Effector memory CD8-positive, alpha-beta T cell (primary cell): ENCODE results near the gene GRK6.

ENCODE experiments used
- ATAC-seq: fragments of 150-1000 bp; cut with Tn5 transposase; replicated peaks from 2 replicates; pipeline ENCODE4 v1.10.0; 2021; ENCODE audit warnings: mild to moderate bottlenecking, moderate library complexity
- DNase-seq, 3 experiments: peaks; one replicate each; pipeline ENCODE4 v3.0.0; 2021
- H3K27ac Mint-ChIP-seq, 2 donors: one replicate each; pipeline ENCODE4 v1.8.0; 2022; ENCODE audit warnings: mild to moderate bottlenecking in 2 of 2, mixed read lengths in 2 of 2, moderate library complexity in 2 of 2
- H3K27me3 Mint-ChIP-seq, 2 donors: one replicate each; pipeline ENCODE4 v1.8.0; 2022; ENCODE audit warnings: mixed read lengths in 2 of 2
- H3K36me3 Mint-ChIP-seq: one replicate; pipeline ENCODE4 v1.8.0; 2022; ENCODE audit warnings: mild to moderate bottlenecking, moderate library complexity, mixed read lengths; ENCODE audit not compliant: insufficient read depth
- H3K4me1 Mint-ChIP-seq, 2 donors: one replicate each; pipeline ENCODE4 v1.8.0; 2022; ENCODE audit warnings: low read depth in 2 of 2, mixed read lengths in 2 of 2
- H3K4me3 Mint-ChIP-seq, 2 donors: one replicate each; pipeline ENCODE4 v1.8.0; 2022; ENCODE audit warnings: mild to moderate bottlenecking in 2 of 2, mixed read lengths in 2 of 2, moderate library complexity in 2 of 2
- H3K9me3 Mint-ChIP-seq, 2 donors: one replicate each; pipeline ENCODE4 v1.8.0; 2022; ENCODE audit warnings: mixed read lengths in 2 of 2
- total RNA-seq, 9 experiments: gene quantifications; one replicate each; lab custom pipeline; 2026; lab: John Stamatoyannopoulos, UW

GRK6 gene
- total RNA-seq: 106 to 207 (median 151) reads per million in 9 experiments

DNA sequence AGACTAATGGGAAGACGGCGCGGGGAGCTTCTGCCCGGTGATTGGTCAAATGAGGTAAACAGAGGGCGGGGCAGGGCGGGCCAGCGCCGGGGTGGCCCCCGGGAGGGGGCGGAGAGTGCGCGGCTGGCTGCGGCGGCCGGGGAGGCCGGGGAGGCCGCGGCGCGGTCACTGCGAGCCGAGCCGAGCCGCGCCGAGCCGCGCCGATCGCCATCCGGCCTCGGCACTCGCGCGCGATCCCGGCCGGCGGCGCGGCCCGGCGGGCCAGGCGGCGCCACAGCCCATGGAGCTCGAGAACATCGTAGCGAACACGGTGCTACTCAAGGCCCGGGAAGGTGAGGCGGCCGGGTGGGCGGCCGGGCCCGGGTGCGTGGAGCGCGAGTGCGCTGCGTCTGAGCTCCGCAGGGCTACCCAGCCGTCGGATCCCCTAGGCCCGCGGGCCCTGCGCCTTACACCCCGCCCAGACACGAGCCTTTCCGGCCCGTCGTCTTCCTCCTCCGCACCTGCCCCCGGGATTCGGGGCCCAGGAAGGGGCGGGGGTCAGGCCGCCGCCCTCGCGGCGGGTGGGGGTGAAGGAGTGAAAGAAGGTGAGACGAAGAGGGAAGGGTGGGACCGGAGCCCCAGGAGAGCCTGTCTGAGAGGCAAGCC lies at the start of gene GRK6:
Gene GRK6, plus strand, starts transcription at position 111 of the 645 bp plus-strand sequence. Its CDS starts 170 bp downstream, at position 281.
- H3K4me1 Mint-ChIP-seq: peaks cover 56 to 59% of the 10 kb centered on the region in 2 donors
- H3K4me3 Mint-ChIP-seq: peak within 1 kb of the TSS; percentile 90 to 93
- ATAC-seq (peak; percentile 11), DNase-seq (peak; percentile 56 to 64 (median 61))
- H3K9me3 Mint-ChIP-seq: no peaks in the 10 kb centered on the region
- H3K36me3 Mint-ChIP-seq: peaks cover 50% of the 10 kb centered on the region
- H3K27ac Mint-ChIP-seq: peak within 1 kb of the TSS; percentile 93 to 95
- no peaks in the 10 kb centered on the region for H3K27me3 Mint-ChIP-seq

DNA sequence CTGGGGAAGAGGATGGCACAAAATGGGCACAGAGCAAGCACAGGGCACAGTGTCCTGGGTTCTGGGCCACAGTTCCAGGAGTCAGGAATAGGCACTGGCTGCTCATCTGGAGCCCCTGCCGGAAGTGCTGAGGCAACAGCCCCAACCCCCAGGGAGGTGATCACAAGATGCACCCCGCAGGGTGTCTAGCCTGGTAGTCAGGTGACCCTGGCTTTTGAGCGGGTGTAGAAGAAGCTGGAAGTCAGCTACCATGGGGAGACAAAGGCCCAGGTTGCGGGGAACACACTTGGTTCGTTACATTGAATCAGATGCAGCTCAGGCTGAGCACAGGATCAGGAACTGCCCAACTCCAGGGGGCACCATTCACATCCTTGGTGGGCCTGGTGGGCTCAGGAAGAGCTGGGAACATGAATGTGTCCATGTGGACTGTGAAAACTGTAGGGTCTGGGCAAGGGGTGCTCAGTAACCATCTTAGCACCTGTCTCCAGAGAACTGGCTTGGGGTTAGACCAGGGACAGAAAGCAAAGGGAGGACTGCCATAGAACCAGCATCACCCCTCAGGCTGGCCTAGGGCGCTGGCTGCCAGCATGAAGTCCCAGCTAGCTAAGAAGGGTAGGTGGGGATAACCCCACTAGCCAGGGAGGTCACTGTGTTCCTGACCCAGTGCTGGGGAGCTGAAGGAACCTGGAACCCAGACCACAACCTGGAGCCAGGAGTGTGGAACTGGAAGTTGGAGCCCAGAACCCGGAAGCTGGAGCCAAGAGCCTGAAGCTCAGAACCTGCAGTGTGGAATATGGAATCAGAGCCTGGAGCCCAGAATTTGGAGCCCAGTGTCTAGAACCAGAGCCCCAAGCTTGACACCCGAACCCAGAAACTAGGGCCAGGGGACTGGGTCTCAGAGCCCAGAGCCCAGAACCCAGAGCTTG lies 48.4 kb upstream of the GRK6 start:
- H3K36me3 Mint-ChIP-seq: peaks cover 12% of the 10 kb centered on the region
- peaks cover 13 to 25% of the 10 kb centered on the region in 2 donors for H3K4me1 Mint-ChIP-seq
- DNase-seq: no peak
- H3K4me3 Mint-ChIP-seq: no peak overlapping the region
- no peak overlapping the region for H3K27ac Mint-ChIP-seq
- no peaks in the 10 kb centered on the region for H3K9me3 Mint-ChIP-seq
- no peaks in the 10 kb centered on the region for H3K27me3 Mint-ChIP-seq
- no peak for ATAC-seq

DNA sequence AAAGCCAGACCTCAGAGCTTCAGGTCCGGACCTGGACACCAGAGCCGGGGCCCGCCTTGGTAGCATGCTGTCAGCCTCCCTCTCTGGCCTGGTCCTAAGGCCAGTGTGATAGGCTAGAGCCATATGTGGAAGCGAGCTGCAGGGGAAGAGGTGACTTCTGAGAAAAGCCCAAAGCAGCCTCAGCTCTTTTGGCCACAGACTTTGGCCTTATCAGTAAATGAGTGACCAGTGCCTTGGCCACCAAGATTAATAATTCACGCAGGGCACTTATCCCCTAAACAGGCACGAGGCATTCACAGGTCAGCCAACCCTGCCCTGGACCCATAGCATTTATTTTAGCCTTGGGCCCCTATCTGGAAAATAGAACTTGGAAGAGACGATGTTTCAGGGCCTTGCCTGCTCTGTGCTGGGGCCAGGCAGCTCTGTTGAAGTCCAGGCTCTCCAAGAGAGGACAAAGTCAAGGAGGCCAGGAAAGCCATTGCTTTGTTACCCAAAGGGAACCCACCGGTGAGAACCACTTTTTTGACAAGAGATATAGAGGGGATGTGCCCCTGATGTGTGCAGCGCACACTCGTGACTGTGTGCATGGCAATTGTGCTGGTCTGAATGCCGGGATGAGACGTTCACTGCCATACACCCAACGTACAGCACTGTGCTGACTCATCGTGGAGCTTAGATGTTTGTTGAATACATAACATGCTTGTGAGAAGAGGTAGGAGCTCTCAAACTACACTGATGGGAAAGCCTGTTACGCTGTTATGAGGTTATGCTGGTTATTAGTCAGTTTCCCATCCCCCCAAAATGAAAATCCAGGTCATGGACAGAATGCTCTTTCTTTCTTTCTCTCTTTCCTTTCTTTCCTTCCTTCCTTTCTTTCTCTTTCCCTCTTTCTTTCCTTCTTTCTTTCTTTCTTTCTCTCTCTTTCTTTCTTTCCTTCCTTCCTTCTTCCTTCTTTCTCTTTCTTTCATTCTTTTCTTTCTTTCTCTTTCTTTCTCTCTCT lies 47.3 kb upstream of the GRK6 start:
- Mint-ChIP-seq H3K4me3 (peak overlapping the region in 1 of 2 donors; percentile 8), H3K36me3 (peaks cover 9% of the 10 kb centered on the region), H3K27me3 (no peaks in the 10 kb centered on the region), H3K9me3 (no peaks in the 10 kb centered on the region), H3K4me1 (peaks cover 11 to 21% of the 10 kb centered on the region in 2 donors), H3K27ac (peak overlapping the region; percentile 19 to 52)
- peak; percentile 54 for ATAC-seq
- DNase-seq: no peak

DNA sequence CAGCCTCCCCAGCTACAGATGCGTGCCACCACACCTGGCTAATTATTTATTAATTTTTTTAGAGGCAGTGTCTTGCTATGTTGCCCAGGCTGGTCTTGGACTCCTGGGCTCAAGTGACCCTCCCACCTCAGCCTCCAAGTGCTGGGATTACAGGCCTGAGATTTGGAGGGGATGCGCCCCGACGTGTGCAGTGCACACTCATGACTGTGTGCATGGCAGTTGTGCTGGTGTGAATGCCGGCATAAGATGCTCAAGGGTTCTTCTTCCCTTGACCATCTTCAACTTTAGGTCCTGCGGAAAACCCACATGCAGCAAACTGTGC lies 45.7 kb upstream of the GRK6 start:
- no peak overlapping the region for H3K4me3 Mint-ChIP-seq
- H3K9me3 Mint-ChIP-seq: no peaks in the 10 kb centered on the region
- H3K4me1 Mint-ChIP-seq: peaks cover 16 to 20% of the 10 kb centered on the region in 2 donors
- DNase-seq (no peak), ATAC-seq (no peak)
- peak overlapping the region in 1 of 2 donors; percentile 38 for H3K27ac Mint-ChIP-seq
- H3K36me3 Mint-ChIP-seq: peaks cover 4% of the 10 kb centered on the region
- no peaks in the 10 kb centered on the region for H3K27me3 Mint-ChIP-seq

DNA sequence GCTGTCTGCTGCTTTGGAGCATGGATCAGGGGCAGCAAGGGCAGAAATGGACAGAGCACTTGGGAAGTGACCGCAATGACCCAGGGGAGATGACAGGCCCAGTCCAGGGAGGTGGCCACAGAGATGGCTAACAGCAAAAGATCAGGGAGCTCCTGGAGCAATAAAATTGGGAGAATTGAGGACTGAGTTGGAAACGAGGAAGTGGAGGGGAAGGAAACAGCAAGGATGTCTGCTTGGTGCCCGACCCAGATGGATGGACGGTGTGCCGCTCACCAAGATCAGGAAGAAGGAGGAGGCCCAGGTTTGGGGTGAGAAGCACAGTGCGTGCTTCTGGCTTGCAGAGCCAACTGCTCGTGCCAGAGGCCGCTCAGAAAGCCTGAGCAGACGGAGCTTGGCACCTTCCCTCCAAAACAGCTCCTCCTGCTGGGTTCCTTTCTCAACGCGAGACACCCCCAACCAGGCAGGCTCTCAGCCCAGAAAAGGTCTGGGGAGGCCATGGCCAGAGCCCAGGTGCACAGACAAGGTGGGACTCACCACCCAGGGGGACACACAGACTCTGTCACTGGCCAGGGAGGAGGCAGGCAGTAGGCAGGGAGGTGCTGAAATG lies 44.0 kb upstream of the GRK6 start:
- Mint-ChIP-seq H3K27ac (no peak overlapping the region), H3K9me3 (no peaks in the 10 kb centered on the region), H3K27me3 (no peaks in the 10 kb centered on the region), H3K36me3 (peaks cover 4% of the 10 kb centered on the region), H3K4me1 (peaks cover 16 to 20% of the 10 kb centered on the region in 2 donors), H3K4me3 (no peak overlapping the region)
- no peak for DNase-seq
- no peak for ATAC-seq

DNA sequence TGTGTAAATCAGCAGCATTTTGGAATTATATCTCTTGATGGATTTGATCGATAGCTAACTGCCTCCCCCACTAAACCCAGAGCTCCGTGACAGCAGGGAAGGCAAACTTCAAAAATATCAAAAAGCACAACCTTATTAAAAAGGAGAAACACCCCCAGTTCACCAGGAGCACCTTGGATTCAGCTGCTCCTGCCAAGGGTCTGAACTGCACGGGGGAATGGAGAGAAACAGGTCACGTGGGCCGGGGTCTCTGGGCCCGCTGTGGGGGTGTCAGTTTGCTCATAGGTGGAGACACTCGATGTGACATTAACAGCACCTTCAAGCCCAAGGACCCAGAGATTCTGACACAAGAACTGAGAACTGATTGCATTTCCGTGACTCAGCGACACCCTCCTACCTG lies 43.3 kb upstream of the GRK6 start:
- H3K36me3 Mint-ChIP-seq: peaks cover 4% of the 10 kb centered on the region
- DNase-seq (no peak), ATAC-seq (no peak)
- H3K27me3 Mint-ChIP-seq: no peaks in the 10 kb centered on the region
- no peaks in the 10 kb centered on the region for H3K9me3 Mint-ChIP-seq
- no peak overlapping the region for H3K27ac Mint-ChIP-seq
- H3K4me3 Mint-ChIP-seq: no peak overlapping the region
- peaks cover 19 to 24% of the 10 kb centered on the region in 2 donors for H3K4me1 Mint-ChIP-seq

DNA sequence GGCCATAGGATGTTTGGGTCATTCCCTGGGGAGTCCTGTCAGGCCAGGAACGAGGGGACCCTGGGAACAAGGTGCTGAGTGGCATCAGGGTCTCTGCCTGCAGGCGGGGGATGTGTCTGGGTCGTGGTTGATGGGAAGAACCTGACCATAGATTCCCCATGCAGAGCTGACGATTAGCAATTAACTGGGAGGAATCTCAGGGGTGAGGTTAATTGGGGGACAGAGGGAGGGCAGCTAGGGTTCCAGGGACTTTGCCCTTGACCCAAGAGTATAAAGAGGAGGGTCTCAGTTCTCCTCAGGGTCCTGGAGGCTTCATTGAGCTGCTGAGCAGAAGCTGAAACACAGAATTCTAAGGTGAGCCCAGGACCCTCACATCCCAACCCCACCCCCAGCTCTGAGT lies 42.3 kb upstream of the GRK6 start, which contains the start of gene SLC34A1:
Gene SLC34A1, plus strand, starts transcription at position 301 of the 400 bp plus-strand sequence. CDS start 1,308 bp downstream, outside the sequence.
- ATAC-seq (no peak), DNase-seq (no peak)
- H3K27me3 Mint-ChIP-seq: no peaks in the 10 kb centered on the region
- no peaks in the 10 kb centered on the region for H3K9me3 Mint-ChIP-seq
- H3K4me3 Mint-ChIP-seq: peak within 1 kb of the TSS; percentile 50 to 51
- peak within 1 kb of the TSS in 1 of 2 donors; percentile 84 for H3K27ac Mint-ChIP-seq
- peaks cover 28 to 30% of the 10 kb centered on the region in 2 donors for H3K4me1 Mint-ChIP-seq
- peaks cover 4% of the 10 kb centered on the region for H3K36me3 Mint-ChIP-seq

DNA sequence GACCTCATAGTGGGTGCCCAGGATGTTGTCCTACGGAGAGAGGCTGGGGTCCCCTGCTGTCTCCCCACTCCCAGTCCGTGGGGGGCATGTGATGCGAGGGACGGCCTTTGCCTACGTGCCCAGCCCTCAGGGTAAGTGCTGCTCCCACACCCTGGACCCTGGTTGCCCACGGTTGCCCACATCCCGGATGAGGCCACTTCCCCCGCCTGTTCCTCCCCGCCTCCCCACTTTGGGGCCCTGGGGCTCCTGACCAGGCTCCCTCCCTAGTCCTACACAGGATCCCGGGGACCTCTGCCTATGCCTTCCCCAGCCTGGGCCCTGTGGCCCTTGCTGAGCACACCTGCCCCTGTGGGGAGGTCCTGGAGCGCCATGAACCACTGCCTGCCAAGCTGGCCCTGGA lies 40.8 kb upstream of the GRK6 start:
- Mint-ChIP-seq H3K27me3 (no peaks in the 10 kb centered on the region), H3K4me3 (peak overlapping the region; percentile 50 to 51), H3K27ac (peak overlapping the region in 1 of 2 donors; percentile 84), H3K4me1 (peaks cover 33 to 39% of the 10 kb centered on the region in 2 donors), H3K36me3 (no peaks in the 10 kb centered on the region), H3K9me3 (no peaks in the 10 kb centered on the region)
- DNase-seq (no peak), ATAC-seq (no peak)

DNA sequence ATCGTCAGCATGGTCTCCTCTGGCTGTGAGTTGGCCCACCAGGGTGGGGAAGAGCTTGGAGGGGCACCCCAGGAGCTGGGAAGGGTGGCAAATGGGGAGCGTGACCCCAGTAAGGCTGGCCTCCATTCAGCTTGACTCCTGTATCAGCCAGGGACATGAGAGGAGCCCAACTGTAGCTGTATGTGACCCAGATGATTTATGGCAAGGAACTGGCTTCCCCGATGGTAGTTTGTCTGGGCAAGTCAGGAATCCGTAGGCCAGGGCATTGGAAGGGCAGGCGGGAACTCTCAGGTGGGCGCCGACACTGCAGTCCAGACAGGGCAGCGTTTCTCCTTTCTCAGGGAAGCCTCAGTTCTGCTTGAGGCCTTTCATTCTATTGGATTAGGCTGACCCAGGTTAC lies 39.9 kb upstream of the GRK6 start:
- ATAC-seq (no peak), DNase-seq (no peak)
- no peak overlapping the region for H3K4me3 Mint-ChIP-seq
- H3K27ac Mint-ChIP-seq: peak overlapping the region in 1 of 2 donors; percentile 24
- H3K9me3 Mint-ChIP-seq: no peaks in the 10 kb centered on the region
- peaks cover 39 to 43% of the 10 kb centered on the region in 2 donors for H3K4me1 Mint-ChIP-seq
- H3K27me3 Mint-ChIP-seq: no peaks in the 10 kb centered on the region
- no peaks in the 10 kb centered on the region for H3K36me3 Mint-ChIP-seq

DNA sequence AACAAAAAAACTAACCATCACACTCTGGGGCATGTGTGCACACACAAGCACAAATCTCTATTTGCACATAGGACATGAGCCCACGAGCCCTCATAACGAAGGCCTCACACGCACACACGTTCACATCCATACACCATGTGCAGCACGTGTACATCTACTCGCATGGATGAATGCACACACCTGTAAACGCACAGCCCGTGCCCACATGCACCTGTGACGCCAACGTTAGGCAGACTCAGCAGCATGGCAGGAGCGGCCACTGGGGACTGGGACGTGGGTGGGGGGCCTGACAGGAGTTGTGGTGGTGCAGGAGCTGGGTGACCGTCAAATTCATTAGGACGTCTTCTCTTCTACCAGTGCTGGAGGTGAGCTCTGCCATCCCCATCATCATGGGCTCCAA lies 39.1 kb upstream of the GRK6 start:
- no peaks in the 10 kb centered on the region for H3K9me3 Mint-ChIP-seq
- peak overlapping the region in 1 of 2 donors; percentile 6 for H3K4me3 Mint-ChIP-seq
- peak overlapping the region in 1 of 2 donors; percentile 60 for H3K27ac Mint-ChIP-seq
- no peaks in the 10 kb centered on the region for H3K27me3 Mint-ChIP-seq
- peaks cover 39 to 44% of the 10 kb centered on the region in 2 donors for H3K4me1 Mint-ChIP-seq
- no peaks in the 10 kb centered on the region for H3K36me3 Mint-ChIP-seq
- no peak for DNase-seq
- ATAC-seq: no peak

DNA sequence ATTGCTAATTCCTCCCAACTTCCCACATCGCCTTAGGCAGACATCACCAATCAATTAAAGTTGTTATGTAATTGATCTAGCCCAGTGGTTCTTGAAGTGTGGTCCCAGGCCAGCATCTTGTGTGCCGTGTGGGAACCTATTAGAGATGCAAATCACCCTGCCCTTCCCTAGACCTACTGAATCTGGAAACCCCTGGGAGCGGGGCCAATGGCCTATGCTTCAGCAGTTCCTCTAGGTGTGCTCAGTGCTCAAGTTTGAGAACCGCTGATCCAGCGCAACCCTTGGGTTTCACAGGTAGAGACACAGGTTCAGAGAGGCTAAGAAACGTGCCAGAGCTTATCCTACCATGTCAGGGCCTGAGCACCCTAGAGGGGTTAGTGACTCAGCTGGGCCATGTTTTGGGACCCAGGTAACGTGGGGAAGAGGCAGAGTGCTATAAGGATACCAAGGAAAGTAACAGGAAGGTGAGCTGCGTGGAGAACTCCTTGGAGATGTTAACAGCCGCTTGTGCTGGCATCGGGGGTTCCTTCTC lies 37.9 kb upstream of the GRK6 start:
- Mint-ChIP-seq H3K9me3 (no peaks in the 10 kb centered on the region), H3K36me3 (no peaks in the 10 kb centered on the region), H3K27me3 (no peaks in the 10 kb centered on the region), H3K4me3 (peak overlapping the region; percentile 56 to 76), H3K4me1 (peaks cover 39 to 44% of the 10 kb centered on the region in 2 donors), H3K27ac (peak overlapping the region; percentile 84 to 91)
- ATAC-seq (no peak), DNase-seq (no peak)
